HCT116 (cell line): ENCODE data around the gene MANSC1. TPM values are rescaled to one million over a fixed set of nuclear protein-coding genes. Genes with fewer than 3 reads are reported as not detected.
A peak's percentile ranks its signal among the peaks of the same experiment; 100 is the strongest.

ENCODE experiments used
- ATAC-seq: fragments of 200-7000 bp; cut with Tn5 transposase; 2 replicates; pipeline ENCODE4 v1.9.1; 2020; ENCODE audit warnings: mild to moderate bottlenecking, moderate library complexity
- BruUV-seq: library from RNA; stranded (reverse); fragments of 400-500 nt; replicated peaks from 2 replicates; lab custom pipeline; 2021; lab: Mats Ljungman, UMichigan
- CTCF ChIA-PET: fragments of 300-600 bp; sonication (Branson Sonifier 250); formaldehyde crosslinking; loops from one replicate; lab custom pipeline; 2021; ENCODE audit warnings: antibody characterized with exemption; lab: Charles Lee
- POLR2A ChIA-PET: fragments of 300-600, 350-600 bp; sonication (Branson Sonifier 250); formaldehyde crosslinking; loops from one replicate; lab custom pipeline; 2021; ENCODE audit warnings: antibody characterized with exemption; lab: Charles Lee
- RAD21 ChIA-PET, 2 experiments: fragments of 300-600 bp; sonication (Branson Sonifier 250); formaldehyde crosslinking; loops; one replicate each; lab custom pipeline; 2023; ENCODE audit warnings: low total read pairs in 2 of 2; ENCODE audit not compliant: uncharacterized antibody in 2 of 2, unreplicated experiment in 2 of 2, low non-redundant PET in 1 of 2; lab: Charles Lee
- DNase-seq: peaks from one replicate; pipeline ENCODE4 v3.0.0-alpha.2; 2010; ENCODE audit warnings: low read depth, low spot score
- H2AFZ ChIP-seq: fragments of 200-600 bp; shearing (Covaris generic), sonication (generic); 2 replicates; pipeline ENCODE4 v1.6.1; 2017; ENCODE audit warnings: low read depth, mixed run types, mixed read lengths, antibody characterized with exemption, low read length; ENCODE audit not compliant: poor library complexity, severe bottlenecking
- H3K27ac ChIP-seq: 2 replicates; pipeline ENCODE4 v1.5.1; 2012; ENCODE audit warnings: low read depth, low read length
- H3K27me3 ChIP-seq: fragments of 200-600 bp; sonication (generic); 2 replicates; pipeline ENCODE4 v1.6.1; 2016; ENCODE audit warnings: mixed run types, low read length, mixed read lengths; ENCODE audit not compliant: insufficient read depth
- H3K36me3 ChIP-seq, 2 experiments: fragments of 200-500 bp in 1 of 2; fragments of 200-600 bp in 1 of 2; sonication (Bioruptor generic) in 1 of 2; sonication (generic) in 1 of 2; 2 replicates each; pipeline versions ENCODE4 v1.5.1 to v1.6.1; 2014 to 2016; ENCODE audit warnings: low read length in 2 of 2, inconsistent platforms in 1 of 2, mixed read lengths in 1 of 2, mixed run types in 1 of 2; ENCODE audit not compliant: insufficient read depth in 2 of 2, control insufficient read depth in 1 of 2
- H3K4me1 ChIP-seq, 2 experiments: fragments of 200-600 bp in 1 of 2; sonication (generic) in 1 of 2; 2 replicates each; pipeline versions ENCODE4 v1.5.1 to v1.6.1; 2012 to 2017; ENCODE audit warnings: low read length in 2 of 2, inconsistent platforms in 1 of 2, mild to moderate bottlenecking in 1 of 2, mixed read lengths in 1 of 2, mixed run types in 1 of 2, moderate library complexity in 1 of 2; ENCODE audit not compliant: insufficient read depth in 2 of 2, control insufficient read depth in 1 of 2
- H3K4me2 ChIP-seq: fragments of 200-600 bp; sonication (generic); 2 replicates; pipeline ENCODE4 v1.6.1; 2017; ENCODE audit warnings: mixed run types, low read length, mixed read lengths
- H3K4me3 ChIP-seq, 2 experiments: fragments of 200-600 bp in 1 of 2; sonication (generic) in 1 of 2; replicated peaks in 1 of 2; 2 replicates each; pipeline ENCODE4 v1.5.1; 2011 to 2016; ENCODE audit warnings: low read length in 2 of 2, control low read depth in 1 of 2, low read depth in 1 of 2, mild to moderate bottlenecking in 1 of 2, mixed read lengths in 1 of 2, mixed run types in 1 of 2
- H3K79me2 ChIP-seq: fragments of 200-600 bp; sonication (generic); 2 replicates; pipeline ENCODE4 v1.6.1; 2017; ENCODE audit warnings: mild to moderate bottlenecking, mixed run types, low read length, moderate library complexity, mixed read lengths; ENCODE audit not compliant: insufficient read depth
- H3K9ac ChIP-seq: fragments of 200-600 bp; sonication (generic); 2 replicates; pipeline ENCODE4 v1.6.1; 2016; ENCODE audit warnings: low read length, mixed read lengths
- H3K9me2 ChIP-seq: fragments of 200-600 bp; sonication (generic), shearing (Covaris generic); 2 replicates; pipeline ENCODE4 v1.6.1; 2017; ENCODE audit warnings: mixed run types, mild to moderate bottlenecking, moderate library complexity; ENCODE audit not compliant: insufficient read depth
- H3K9me3 ChIP-seq, 2 experiments: fragments of 200-500 bp in 1 of 2; fragments of 200-600 bp in 1 of 2; sonication (Bioruptor generic) in 1 of 2; sonication (generic) in 1 of 2; 2 replicates each; pipeline ENCODE4 v1.6.1; 2014 to 2017; ENCODE audit warnings: low read length in 2 of 2, mixed read lengths in 2 of 2, inconsistent platforms in 1 of 2, low read depth in 1 of 2, mild to moderate bottlenecking in 1 of 2, mixed run types in 1 of 2, moderate library complexity in 1 of 2; ENCODE audit not compliant: control insufficient read depth in 1 of 2, insufficient read depth in 1 of 2
- H4K20me1 ChIP-seq: fragments of 200-600 bp; sonication (generic), shearing (Covaris generic); 2 replicates; pipeline ENCODE4 v1.6.1; 2017; ENCODE audit warnings: mixed run types, mild to moderate bottlenecking, moderate library complexity; ENCODE audit not compliant: insufficient read depth
- CEBPB ChIP-seq: IDR thresholded peaks from 2 replicates; pipeline ENCODE4 v1.6.1; 2012; ENCODE audit warnings: low read depth
- EGR1 ChIP-seq: IDR thresholded peaks from 2 replicates; pipeline ENCODE4 v1.6.1; 2012; ENCODE audit warnings: low read depth
- ELF1 ChIP-seq: IDR thresholded peaks from 2 replicates; pipeline ENCODE4 v1.6.1; 2012; ENCODE audit warnings: low read depth, borderline replicate concordance
- EZH2 ChIP-seq: fragments of 200-600 bp; sonication (generic); IDR thresholded peaks from 2 replicates; pipeline ENCODE4 v1.6.1; 2017; ENCODE audit warnings: antibody characterized with exemption, mixed run types
- JUND ChIP-seq: IDR thresholded peaks from 2 replicates; pipeline ENCODE4 v1.6.1; 2012
- POLR2A ChIP-seq: IDR thresholded peaks from 2 replicates; pipeline ENCODE4 v1.7.0; 2011; ENCODE audit warnings: borderline replicate concordance; ENCODE audit not compliant: insufficient read depth, insufficient read length; ENCODE audit errors: extremely low read depth
- RAD21 ChIP-seq: IDR thresholded peaks from 2 replicates; pipeline ENCODE4 v1.6.1; 2012; ENCODE audit warnings: low read depth, mild to moderate bottlenecking
- SIN3A ChIP-seq: IDR thresholded peaks from 2 replicates; pipeline ENCODE4 v1.6.1; 2012; ENCODE audit warnings: low read depth
- SRF ChIP-seq: IDR thresholded peaks from 2 replicates; pipeline ENCODE4 v1.6.1; 2012; ENCODE audit warnings: low read depth
- TCF7L2 ChIP-seq: IDR thresholded peaks from 2 replicates; pipeline ENCODE4 v1.7.0; 2011; ENCODE audit warnings: borderline replicate concordance, inconsistent platforms; ENCODE audit not compliant: insufficient read depth, insufficient read length; ENCODE audit errors: extremely low read depth
- YY1 ChIP-seq: IDR thresholded peaks from 2 replicates; pipeline ENCODE4 v1.6.1; 2011; ENCODE audit warnings: low read length, low read depth, moderate library complexity, mild to moderate bottlenecking; ENCODE audit not compliant: insufficient replicate concordance; ENCODE audit errors: extremely low read depth
- intact Hi-C: fragments of 100-400 bp; cut with micrococcal nuclease; formaldehyde crosslinking; loops from 2 replicates; pipeline ENCODE4 v1.10.0; 2022
- total RNA-seq: library from RNA; stranded (reverse); gene quantifications from one replicate; pipeline ENCODE4 v1.2.1, GENCODE V29; 2021; ENCODE audit not compliant: unreplicated experiment
- TF ChIP-seq, protein P1 (sequence below): IDR thresholded peaks from 2 replicates; pipeline ENCODE4 v1.6.1; 2012
- TF ChIP-seq, protein P2 (sequence below), 3 experiments: fragments of 200-600 bp in 1 of 3; sonication (generic) in 1 of 3; IDR thresholded peaks in 2 of 3; conservative IDR thresholded peaks in 1 of 3; 2 replicates each; pipeline ENCODE4 v1.5.1; 2012 to 2017; ENCODE audit warnings: low read depth in 2 of 3, low read length in 2 of 3, antibody characterized with exemption in 1 of 3, borderline replicate concordance in 1 of 3, control low read depth in 1 of 3, mild to moderate bottlenecking in 1 of 3, mixed read lengths in 1 of 3, mixed run types in 1 of 3, moderate library complexity in 1 of 3; ENCODE audit not compliant: insufficient read depth in 1 of 3
- TF ChIP-seq, protein P3 (sequence below): IDR thresholded peaks from 2 replicates; pipeline ENCODE4 v1.6.1; 2012; ENCODE audit warnings: low read depth

The MANSC1 gene
- total RNA-seq, 1 experiment from 2014 or later, result 0.20 TPM

DNA sequence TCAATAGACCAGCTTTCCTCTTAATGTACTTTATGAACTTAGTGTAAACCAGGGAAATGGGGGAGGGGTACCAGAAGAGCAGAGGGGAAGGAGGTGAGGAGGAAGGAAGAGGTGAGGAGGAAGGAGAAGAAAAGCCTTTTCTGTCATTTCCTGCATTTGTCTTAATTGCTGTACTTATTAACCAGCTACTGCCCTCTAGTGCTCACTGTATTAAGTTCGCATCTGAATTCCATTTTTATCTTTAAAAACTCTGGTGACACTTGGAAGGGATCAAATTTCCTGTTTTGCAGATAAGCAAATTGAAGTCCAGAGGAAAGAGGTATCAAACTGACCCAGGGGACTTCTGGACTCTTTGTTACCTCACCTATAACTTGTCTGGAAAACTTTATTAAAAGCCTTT, 22.2 kb downstream of the MANSC1 start:
- ChIA-PET POLR2A (no interaction called here), RAD21 (interaction anchor here (0.8 to 1.5 kb wide), 3 partner anchors 8 to 246 kb away, joined by 3 to 5 read pairs (median 3); no protein-coding TSS in a partner anchor), CTCF (interaction anchor here (0.7 to 3.0 kb wide), 15 partner anchors 9 to 410 kb away, joined by 3 to 22 read pairs (median 3); no protein-coding TSS in a partner anchor)
- no peak overlapping the region for H3K9ac ChIP-seq
- H3K36me3 ChIP-seq, result no peaks in the 10 kb centered on the region
- H4K20me1 ChIP-seq, result no peaks in the 10 kb centered on the region
- H3K79me2 ChIP-seq, result no peaks in the 10 kb centered on the region
- no peak overlapping the region for H3K27ac ChIP-seq
- H3K4me1 ChIP-seq, result peaks cover 0 to 5% of the 10 kb centered on the region in 2 experiments; a peak in 1 of 4 replicates
- no peaks in the 10 kb centered on the region for H3K9me2 ChIP-seq
- TF ChIP-seq ELF1 (0 out of 2 replicates have a peak, but pooled peaks have one; percentile 15), EGR1 (no peak), RAD21 (peak; percentile 83), JUND (no peak)
- TF ChIP-seq, protein P1, sequence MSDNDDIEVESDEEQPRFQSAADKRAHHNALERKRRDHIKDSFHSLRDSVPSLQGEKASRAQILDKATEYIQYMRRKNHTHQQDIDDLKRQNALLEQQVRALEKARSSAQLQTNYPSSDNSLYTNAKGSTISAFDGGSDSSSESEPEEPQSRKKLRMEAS, result no peak
- TF ChIP-seq, protein P2, sequence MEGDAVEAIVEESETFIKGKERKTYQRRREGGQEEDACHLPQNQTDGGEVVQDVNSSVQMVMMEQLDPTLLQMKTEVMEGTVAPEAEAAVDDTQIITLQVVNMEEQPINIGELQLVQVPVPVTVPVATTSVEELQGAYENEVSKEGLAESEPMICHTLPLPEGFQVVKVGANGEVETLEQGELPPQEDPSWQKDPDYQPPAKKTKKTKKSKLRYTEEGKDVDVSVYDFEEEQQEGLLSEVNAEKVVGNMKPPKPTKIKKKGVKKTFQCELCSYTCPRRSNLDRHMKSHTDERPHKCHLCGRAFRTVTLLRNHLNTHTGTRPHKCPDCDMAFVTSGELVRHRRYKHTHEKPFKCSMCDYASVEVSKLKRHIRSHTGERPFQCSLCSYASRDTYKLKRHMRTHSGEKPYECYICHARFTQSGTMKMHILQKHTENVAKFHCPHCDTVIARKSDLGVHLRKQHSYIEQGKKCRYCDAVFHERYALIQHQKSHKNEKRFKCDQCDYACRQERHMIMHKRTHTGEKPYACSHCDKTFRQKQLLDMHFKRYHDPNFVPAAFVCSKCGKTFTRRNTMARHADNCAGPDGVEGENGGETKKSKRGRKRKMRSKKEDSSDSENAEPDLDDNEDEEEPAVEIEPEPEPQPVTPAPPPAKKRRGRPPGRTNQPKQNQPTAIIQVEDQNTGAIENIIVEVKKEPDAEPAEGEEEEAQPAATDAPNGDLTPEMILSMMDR (IDR thresholded peaks at IDR 0.05 in 2 of 3, conservative IDR thresholded peaks at IDR 0.05 in 1 of 3; ENCODE audit: borderline replicate concordance in 1 of 3, insufficient read depth in 1 of 3, low read depth in 2 of 3, low read length in 2 of 3), result peak; percentile 59 to 79 (median 78)
- H3K4me3 ChIP-seq, result no peak overlapping the region
- intact Hi-C loops, result loop anchor here (1.0 to 2.0 kb wide), 2 partner anchors 291 to 374 kb away; no protein-coding TSS in a partner anchor
- peak; percentile 80 for ATAC-seq
- no TSS peak for BruUV-seq
- DNase-seq, result peak; percentile 62
- H3K27me3 ChIP-seq, result no peaks in the 10 kb centered on the region
- H3K9me3 ChIP-seq, result no peaks in the 10 kb centered on the region
- peak overlapping the region; percentile 81 for H2AFZ ChIP-seq
- peak overlapping the region; percentile 25; the same call in 1 of the 2 replicates for H3K4me2 ChIP-seq

DNA sequence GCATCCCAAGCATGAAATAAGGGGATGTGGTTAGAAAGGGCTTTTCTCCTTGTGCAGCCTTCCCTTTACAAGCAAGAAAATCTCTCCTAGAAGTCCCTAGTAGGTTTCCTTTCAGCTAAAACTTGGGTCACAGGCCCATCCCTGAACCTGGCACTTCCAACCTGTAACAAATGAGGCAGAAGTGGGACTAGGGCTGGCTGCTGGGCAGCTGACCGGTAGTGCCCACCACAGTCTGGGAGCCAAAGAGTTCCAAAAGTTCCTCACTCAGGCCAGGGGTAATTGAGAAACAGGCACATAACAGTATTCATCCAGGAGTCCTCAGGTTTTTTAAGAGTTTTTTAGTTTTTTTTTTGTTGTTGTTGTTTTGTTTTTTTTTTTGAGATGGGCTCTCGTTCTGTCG, 23.8 kb downstream of the MANSC1 start:
- RAD21 ChIA-PET, result interaction anchor here in 1 of 2 experiments (0.6 to 1.1 kb wide), 2 partner anchors 50 to 262 kb away, joined by 3 to 4 read pairs; no protein-coding TSS in a partner anchor
- no TSS peak for BruUV-seq
- TF ChIP-seq, protein P1, result no peak
- TF ChIP-seq TCF7L2, result no peak
- no peak for TF ChIP-seq EGR1
- TF ChIP-seq JUND, result no peak
- TF ChIP-seq, protein P3, sequence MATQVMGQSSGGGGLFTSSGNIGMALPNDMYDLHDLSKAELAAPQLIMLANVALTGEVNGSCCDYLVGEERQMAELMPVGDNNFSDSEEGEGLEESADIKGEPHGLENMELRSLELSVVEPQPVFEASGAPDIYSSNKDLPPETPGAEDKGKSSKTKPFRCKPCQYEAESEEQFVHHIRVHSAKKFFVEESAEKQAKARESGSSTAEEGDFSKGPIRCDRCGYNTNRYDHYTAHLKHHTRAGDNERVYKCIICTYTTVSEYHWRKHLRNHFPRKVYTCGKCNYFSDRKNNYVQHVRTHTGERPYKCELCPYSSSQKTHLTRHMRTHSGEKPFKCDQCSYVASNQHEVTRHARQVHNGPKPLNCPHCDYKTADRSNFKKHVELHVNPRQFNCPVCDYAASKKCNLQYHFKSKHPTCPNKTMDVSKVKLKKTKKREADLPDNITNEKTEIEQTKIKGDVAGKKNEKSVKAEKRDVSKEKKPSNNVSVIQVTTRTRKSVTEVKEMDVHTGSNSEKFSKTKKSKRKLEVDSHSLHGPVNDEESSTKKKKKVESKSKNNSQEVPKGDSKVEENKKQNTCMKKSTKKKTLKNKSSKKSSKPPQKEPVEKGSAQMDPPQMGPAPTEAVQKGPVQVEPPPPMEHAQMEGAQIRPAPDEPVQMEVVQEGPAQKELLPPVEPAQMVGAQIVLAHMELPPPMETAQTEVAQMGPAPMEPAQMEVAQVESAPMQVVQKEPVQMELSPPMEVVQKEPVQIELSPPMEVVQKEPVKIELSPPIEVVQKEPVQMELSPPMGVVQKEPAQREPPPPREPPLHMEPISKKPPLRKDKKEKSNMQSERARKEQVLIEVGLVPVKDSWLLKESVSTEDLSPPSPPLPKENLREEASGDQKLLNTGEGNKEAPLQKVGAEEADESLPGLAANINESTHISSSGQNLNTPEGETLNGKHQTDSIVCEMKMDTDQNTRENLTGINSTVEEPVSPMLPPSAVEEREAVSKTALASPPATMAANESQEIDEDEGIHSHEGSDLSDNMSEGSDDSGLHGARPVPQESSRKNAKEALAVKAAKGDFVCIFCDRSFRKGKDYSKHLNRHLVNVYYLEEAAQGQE, result no peak
- TF ChIP-seq EZH2, result no peak
- TF ChIP-seq SRF, result no peak
- no peak for TF ChIP-seq CEBPB
- TF ChIP-seq SIN3A, result no peak
- TF ChIP-seq YY1, result no peak
- TF ChIP-seq POLR2A, result no peak

More for the DNA sequence above, 23.8 kb downstream of the MANSC1 start:
- no peaks in the 10 kb centered on the region for H4K20me1 ChIP-seq
- peaks cover 0 to 5% of the 10 kb centered on the region in 2 experiments; a peak in 1 of 4 replicates for H3K4me1 ChIP-seq
- H3K9me2 ChIP-seq, result no peaks in the 10 kb centered on the region
- H3K9ac ChIP-seq, result no peak overlapping the region
- H3K27me3 ChIP-seq, result no peaks in the 10 kb centered on the region
- H3K36me3 ChIP-seq, result no peaks in the 10 kb centered on the region
- DNase-seq, result no peak
- no peaks in the 10 kb centered on the region for H3K79me2 ChIP-seq
- no peaks in the 10 kb centered on the region for H3K9me3 ChIP-seq
- ChIA-PET POLR2A (no interaction called here), CTCF (interaction anchor here (2.6 to 3.0 kb wide), 2 partner anchors 10 to 290 kb away, joined by 12 to 22 read pairs; no protein-coding TSS in a partner anchor)
- no peak overlapping the region for H3K27ac ChIP-seq
- intact Hi-C loops, result no loop called here
- H2AFZ ChIP-seq, result no peak overlapping the region
- H3K4me2 ChIP-seq, result no peak overlapping the region
- no peak overlapping the region for H3K4me3 ChIP-seq
- ATAC-seq, result no peak
